Glutamatergic neuron (in vitro differentiated cells): ENCODE data around the gene B3GNT7. TPM values are rescaled to one million over a fixed set of nuclear protein-coding genes. Genes with fewer than 3 reads are reported as not detected.

Source experiments
- DNase-seq: peaks from one replicate; pipeline ENCODE4 v3.0.0; 2022
- H3K27ac Mint-ChIP-seq: one replicate; pipeline ENCODE4 v1.8.0; 2020; ENCODE audit warnings: mild to moderate bottlenecking, mixed read lengths, inconsistent platforms; ENCODE audit not compliant: unreplicated experiment
- H3K27me3 Mint-ChIP-seq: one replicate; pipeline ENCODE4 v1.8.0; 2020; ENCODE audit warnings: mild to moderate bottlenecking, moderate library complexity, mixed read lengths, inconsistent platforms; ENCODE audit not compliant: unreplicated experiment
- H3K36me3 Mint-ChIP-seq: one replicate; pipeline ENCODE4 v1.8.0; 2020; ENCODE audit warnings: mild to moderate bottlenecking, mixed read lengths, inconsistent platforms; ENCODE audit not compliant: unreplicated experiment
- H3K4me1 Mint-ChIP-seq: one replicate; pipeline ENCODE4 v1.8.0; 2020; ENCODE audit warnings: mild to moderate bottlenecking, low read depth, mixed read lengths, inconsistent platforms; ENCODE audit not compliant: unreplicated experiment
- H3K4me3 Mint-ChIP-seq: one replicate; pipeline ENCODE4 v1.8.0; 2020; ENCODE audit warnings: mild to moderate bottlenecking, mixed read lengths, inconsistent platforms; ENCODE audit not compliant: unreplicated experiment
- H3K9me3 Mint-ChIP-seq: one replicate; pipeline ENCODE4 v1.8.0; 2020; ENCODE audit warnings: mild to moderate bottlenecking, moderate library complexity, mixed read lengths, inconsistent platforms; ENCODE audit not compliant: unreplicated experiment
- total RNA-seq: library from RNA; stranded (reverse); fragmentation: NEBNext Ultra II Directional; extraction: Animal tissue kit (Norgen Biotek cat#: 25700); gene quantifications from one replicate; pipeline ENCODE4 v1.2.1, GENCODE V29; 2021; ENCODE audit not compliant: unreplicated experiment
- TF ChIP-seq, protein P1 (sequence below): fragments of 200-600 bp; sonication (generic); IDR thresholded peaks from one replicate; pipeline ENCODE4 v1.5.0; 2021; ENCODE audit not compliant: partially characterized antibody, unreplicated experiment

B3GNT7 gene
- total RNA-seq, 1 donor from 2014 or later: 0.27 TPM

DNA sequence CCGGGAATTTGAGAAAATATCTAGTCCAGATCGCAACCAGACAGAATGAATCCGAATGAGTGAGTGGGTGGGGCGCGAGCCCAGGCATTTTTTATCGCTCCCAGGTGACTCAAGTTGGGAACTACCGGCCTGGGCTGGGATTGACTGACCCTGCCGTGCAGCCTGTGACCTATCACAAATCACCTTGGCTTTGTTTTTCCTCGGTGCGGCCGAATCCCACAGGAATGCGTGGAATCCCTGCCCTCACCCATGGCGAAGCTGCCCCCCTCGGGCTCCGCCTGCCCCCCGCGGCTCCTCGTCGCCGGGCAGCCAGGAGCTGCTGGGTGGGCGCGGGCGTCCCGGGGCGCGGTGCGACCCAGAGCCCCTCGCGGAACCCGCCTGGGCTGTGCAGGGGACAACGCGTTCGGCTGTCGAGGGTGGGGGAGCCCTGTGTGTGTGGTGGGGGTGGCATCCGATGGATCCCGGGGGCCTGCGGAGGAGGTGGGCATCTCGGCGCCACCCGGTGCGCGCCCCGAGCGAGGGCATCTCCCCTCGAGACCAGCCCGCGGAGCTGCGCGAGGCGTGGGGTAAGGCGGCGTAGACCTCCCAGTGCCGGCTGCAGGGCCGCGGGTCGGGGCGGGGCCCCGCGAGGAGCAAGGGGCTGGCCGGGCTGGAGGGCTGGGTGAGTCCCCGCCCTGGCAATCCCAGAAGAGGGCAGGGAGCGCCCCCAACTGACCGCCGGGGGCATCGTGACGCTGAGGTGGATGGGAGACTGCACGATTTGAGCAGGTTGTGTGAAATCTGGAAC, 16.5 kb downstream of the B3GNT7 start:
- Mint-ChIP-seq H3K27me3 (peaks cover 2% of the 10 kb centered on the region), H3K9me3 (peaks cover 5% of the 10 kb centered on the region), H3K4me3 (peak overlapping the region; percentile 92), H3K27ac (no peak overlapping the region), H3K4me1 (peaks cover 11% of the 10 kb centered on the region), H3K36me3 (no peaks in the 10 kb centered on the region)
- DNase-seq: peak; percentile 96
- TF ChIP-seq, protein P1, sequence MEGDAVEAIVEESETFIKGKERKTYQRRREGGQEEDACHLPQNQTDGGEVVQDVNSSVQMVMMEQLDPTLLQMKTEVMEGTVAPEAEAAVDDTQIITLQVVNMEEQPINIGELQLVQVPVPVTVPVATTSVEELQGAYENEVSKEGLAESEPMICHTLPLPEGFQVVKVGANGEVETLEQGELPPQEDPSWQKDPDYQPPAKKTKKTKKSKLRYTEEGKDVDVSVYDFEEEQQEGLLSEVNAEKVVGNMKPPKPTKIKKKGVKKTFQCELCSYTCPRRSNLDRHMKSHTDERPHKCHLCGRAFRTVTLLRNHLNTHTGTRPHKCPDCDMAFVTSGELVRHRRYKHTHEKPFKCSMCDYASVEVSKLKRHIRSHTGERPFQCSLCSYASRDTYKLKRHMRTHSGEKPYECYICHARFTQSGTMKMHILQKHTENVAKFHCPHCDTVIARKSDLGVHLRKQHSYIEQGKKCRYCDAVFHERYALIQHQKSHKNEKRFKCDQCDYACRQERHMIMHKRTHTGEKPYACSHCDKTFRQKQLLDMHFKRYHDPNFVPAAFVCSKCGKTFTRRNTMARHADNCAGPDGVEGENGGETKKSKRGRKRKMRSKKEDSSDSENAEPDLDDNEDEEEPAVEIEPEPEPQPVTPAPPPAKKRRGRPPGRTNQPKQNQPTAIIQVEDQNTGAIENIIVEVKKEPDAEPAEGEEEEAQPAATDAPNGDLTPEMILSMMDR: peak; percentile 80

GRCh38 chr2:231412618-231412963, 17.1 kb downstream of the B3GNT7 start:
- Mint-ChIP-seq H3K4me3 (peak overlapping the region; percentile 61), H3K36me3 (no peaks in the 10 kb centered on the region), H3K27me3 (peaks cover 2% of the 10 kb centered on the region), H3K4me1 (peaks cover 11% of the 10 kb centered on the region), H3K9me3 (peaks cover 5% of the 10 kb centered on the region), H3K27ac (no peak overlapping the region)
- TF ChIP-seq, protein P1: peak; percentile 30
- no peak for DNase-seq

DNA sequence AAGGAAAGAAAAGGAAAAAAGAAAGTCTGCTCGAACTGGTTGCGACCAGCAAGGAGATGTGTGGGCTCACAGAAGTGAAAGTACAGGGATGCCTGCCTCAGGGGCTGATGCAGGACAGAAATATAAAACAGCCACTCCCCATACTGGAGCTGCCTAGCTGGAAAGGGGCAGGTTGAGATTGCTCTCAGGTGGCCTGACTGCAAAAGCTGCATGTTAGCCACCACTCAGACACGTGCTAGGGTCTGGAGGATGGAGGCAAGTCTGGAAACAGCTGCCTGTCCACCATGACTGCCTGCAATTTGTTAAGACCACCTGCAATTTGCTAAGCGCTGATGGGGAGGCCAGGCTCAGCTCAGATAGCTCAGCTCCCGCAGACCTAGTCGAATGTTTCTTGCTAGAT, 17.9 kb downstream of the B3GNT7 start:
- peaks cover 11% of the 10 kb centered on the region for H3K4me1 Mint-ChIP-seq
- peaks cover 5% of the 10 kb centered on the region for H3K9me3 Mint-ChIP-seq
- H3K36me3 Mint-ChIP-seq: no peaks in the 10 kb centered on the region
- H3K27me3 Mint-ChIP-seq: peaks cover 2% of the 10 kb centered on the region
- DNase-seq: no peak
- no peak overlapping the region for H3K27ac Mint-ChIP-seq
- TF ChIP-seq, protein P1: no peak
- no peak overlapping the region for H3K4me3 Mint-ChIP-seq

DNA sequence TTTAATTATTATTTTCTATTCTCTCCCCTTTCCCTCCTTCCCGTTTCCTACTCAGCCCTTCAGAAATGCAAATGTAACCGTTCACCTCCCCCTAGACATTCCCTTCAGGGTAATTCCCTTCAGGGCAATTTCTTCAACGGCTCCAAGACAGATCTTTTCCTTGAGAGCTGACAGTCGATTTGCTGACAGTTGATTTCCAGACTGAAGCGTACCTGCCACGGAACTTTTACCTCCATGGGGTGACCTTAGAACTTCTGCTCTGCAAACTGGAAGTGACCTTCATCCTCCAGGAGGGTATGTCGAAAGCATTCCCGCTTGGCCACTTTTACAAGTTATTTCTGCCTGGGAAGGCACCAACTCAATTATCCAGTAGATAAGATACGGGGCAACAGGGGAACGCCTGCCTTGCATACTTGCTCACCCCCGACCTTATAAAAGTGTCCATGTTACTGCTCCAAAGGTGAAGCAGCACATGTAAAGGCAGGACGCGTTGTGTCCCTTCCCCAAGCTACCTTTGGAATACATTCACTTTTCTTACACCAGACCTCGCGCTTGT, 18.5 kb downstream of the B3GNT7 start:
- no peak overlapping the region for H3K27ac Mint-ChIP-seq
- H3K36me3 Mint-ChIP-seq: no peaks in the 10 kb centered on the region
- no peak overlapping the region for H3K4me3 Mint-ChIP-seq

More for the DNA sequence above, 18.5 kb downstream of the B3GNT7 start:
- Mint-ChIP-seq H3K4me1 (peaks cover 11% of the 10 kb centered on the region), H3K9me3 (peaks cover 2% of the 10 kb centered on the region), H3K27me3 (peaks cover 2% of the 10 kb centered on the region)
- DNase-seq: no peak
- TF ChIP-seq, protein P1: no peak
